ENCODE measurements around the gene LANCL1. TPM values are rescaled to one million over a fixed set of nuclear protein-coding genes. Genes with fewer than 3 reads are reported as not detected.

The LANCL1 gene
- total RNA-seq, 1 experiment from 2014 or later, result 61.5 TPM

DNA sequence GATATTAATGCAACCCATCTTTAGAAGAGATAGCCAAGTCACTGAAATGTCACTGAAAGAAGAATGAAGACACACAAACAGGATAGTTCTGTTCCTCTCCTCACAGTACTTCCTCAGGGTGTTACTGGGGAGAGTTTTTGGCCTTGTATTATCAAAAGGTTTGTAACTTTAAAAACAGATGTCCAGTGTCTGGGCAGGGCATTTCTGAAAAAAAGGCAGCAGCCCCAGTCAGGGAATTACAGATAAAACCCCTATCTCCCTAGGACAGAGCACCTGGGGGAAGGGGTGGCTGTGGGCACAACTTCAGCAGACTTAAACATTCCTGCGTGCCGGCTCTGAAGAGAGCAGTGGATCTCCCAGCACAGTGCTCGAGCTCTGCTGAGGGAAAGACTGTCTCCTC is 30.8 kb downstream of the LANCL1 start:
- CTCF ChIA-PET, result no interaction called here
- Histone ChIP-seq H3K4me2 (ENCODE audit: low read length) (no peak overlapping the region), H2AFZ (ENCODE audit: low read depth, low read length, poor library complexity, severe bottlenecking) (no peak overlapping the region), H3K36me3 (ENCODE audit: control insufficient read depth in 1 of 2, insufficient read depth in 2 of 2, low read length in 2 of 2) (no peaks in the 10 kb centered on the region), H3K4me3 (replicated peaks in 1 of 2; ENCODE audit: low read depth in 1 of 2, low read length in 2 of 2) (no peak overlapping the region), H3K27me3 (ENCODE audit: insufficient read depth, low read length) (no peaks in the 10 kb centered on the region), H4K20me1 (ENCODE audit: insufficient read depth) (no peaks in the 10 kb centered on the region), H3K9ac (ENCODE audit: low read length) (no peak overlapping the region), H3K9me3 (ENCODE audit: control insufficient read depth in 1 of 2, insufficient read depth in 1 of 2, low read depth in 1 of 2, low read length in 2 of 2) (no peaks in the 10 kb centered on the region), H3K79me2 (ENCODE audit: insufficient read depth, low read length) (no peaks in the 10 kb centered on the region; the same call in 1 of the 2 replicates), H3K4me1 (ENCODE audit: control insufficient read depth in 1 of 2, insufficient read depth in 2 of 2, low read length in 2 of 2) (no peaks in the 10 kb centered on the region), H3K9me2 (ENCODE audit: insufficient read depth) (no peaks in the 10 kb centered on the region), H3K27ac (ENCODE audit: low read depth, low read length) (no peak overlapping the region)
- DNase-seq (ENCODE audit: low read depth, low spot score) (no peak), ATAC-seq (no peak)
- TF ChIP-seq CEBPB (IDR thresholded peaks at IDR 0.05; ENCODE audit: low read depth) (no peak), CBX3 (IDR thresholded peaks at IDR 0.05; ENCODE audit: low read depth) (no peak), SRF (IDR thresholded peaks at IDR 0.05; ENCODE audit: low read depth) (no peak), ZNF274 (IDR thresholded peaks at IDR 0.05; ENCODE audit: low read depth, low read length) (no peak), POLR2AphosphoS5 (IDR thresholded peaks at IDR 0.05; ENCODE audit: low read depth, low read length) (no peak), EZH2 (IDR thresholded peaks at IDR 0.05) (no peak), ELF1 (IDR thresholded peaks at IDR 0.05; ENCODE audit: borderline replicate concordance, low read depth) (no peak), JUND (IDR thresholded peaks at IDR 0.05) (no peak), FOSL1 (IDR thresholded peaks at IDR 0.05; ENCODE audit: low read depth) (no peak), SP1 (IDR thresholded peaks at IDR 0.05; ENCODE audit: low read depth) (no peak)
- TF ChIP-seq, protein P1, sequence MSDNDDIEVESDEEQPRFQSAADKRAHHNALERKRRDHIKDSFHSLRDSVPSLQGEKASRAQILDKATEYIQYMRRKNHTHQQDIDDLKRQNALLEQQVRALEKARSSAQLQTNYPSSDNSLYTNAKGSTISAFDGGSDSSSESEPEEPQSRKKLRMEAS (IDR thresholded peaks at IDR 0.05), result no peak
- TF ChIP-seq, protein P2, sequence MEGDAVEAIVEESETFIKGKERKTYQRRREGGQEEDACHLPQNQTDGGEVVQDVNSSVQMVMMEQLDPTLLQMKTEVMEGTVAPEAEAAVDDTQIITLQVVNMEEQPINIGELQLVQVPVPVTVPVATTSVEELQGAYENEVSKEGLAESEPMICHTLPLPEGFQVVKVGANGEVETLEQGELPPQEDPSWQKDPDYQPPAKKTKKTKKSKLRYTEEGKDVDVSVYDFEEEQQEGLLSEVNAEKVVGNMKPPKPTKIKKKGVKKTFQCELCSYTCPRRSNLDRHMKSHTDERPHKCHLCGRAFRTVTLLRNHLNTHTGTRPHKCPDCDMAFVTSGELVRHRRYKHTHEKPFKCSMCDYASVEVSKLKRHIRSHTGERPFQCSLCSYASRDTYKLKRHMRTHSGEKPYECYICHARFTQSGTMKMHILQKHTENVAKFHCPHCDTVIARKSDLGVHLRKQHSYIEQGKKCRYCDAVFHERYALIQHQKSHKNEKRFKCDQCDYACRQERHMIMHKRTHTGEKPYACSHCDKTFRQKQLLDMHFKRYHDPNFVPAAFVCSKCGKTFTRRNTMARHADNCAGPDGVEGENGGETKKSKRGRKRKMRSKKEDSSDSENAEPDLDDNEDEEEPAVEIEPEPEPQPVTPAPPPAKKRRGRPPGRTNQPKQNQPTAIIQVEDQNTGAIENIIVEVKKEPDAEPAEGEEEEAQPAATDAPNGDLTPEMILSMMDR (IDR thresholded peaks at IDR 0.05 in 2 of 3, conservative IDR thresholded peaks at IDR 0.05 in 1 of 3; ENCODE audit: borderline replicate concordance in 1 of 3, insufficient read depth in 1 of 3, low read depth in 2 of 3, low read length in 2 of 3), result no peak
- TF ChIP-seq, protein P3, sequence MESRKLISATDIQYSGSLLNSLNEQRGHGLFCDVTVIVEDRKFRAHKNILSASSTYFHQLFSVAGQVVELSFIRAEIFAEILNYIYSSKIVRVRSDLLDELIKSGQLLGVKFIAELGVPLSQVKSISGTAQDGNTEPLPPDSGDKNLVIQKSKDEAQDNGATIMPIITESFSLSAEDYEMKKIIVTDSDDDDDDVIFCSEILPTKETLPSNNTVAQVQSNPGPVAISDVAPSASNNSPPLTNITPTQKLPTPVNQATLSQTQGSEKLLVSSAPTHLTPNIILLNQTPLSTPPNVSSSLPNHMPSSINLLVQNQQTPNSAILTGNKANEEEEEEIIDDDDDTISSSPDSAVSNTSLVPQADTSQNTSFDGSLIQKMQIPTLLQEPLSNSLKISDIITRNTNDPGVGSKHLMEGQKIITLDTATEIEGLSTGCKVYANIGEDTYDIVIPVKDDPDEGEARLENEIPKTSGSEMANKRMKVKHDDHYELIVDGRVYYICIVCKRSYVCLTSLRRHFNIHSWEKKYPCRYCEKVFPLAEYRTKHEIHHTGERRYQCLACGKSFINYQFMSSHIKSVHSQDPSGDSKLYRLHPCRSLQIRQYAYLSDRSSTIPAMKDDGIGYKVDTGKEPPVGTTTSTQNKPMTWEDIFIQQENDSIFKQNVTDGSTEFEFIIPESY (IDR thresholded peaks at IDR 0.05; ENCODE audit: extremely low read depth, insufficient replicate concordance, low read length), result no peak
- RAD21 ChIA-PET (ENCODE audit: low non-redundant PET in 1 of 2, low total read pairs in 2 of 2, uncharacterized antibody in 2 of 2, unreplicated experiment in 2 of 2), result interaction anchor here in 1 of 2 experiments (0.5 kb wide), 1 partner anchor 709 kb away, joined by 4 read pairs; no protein-coding TSS in a partner anchor
- POLR2A ChIA-PET, result no interaction called here
- no TSS peak for BruUV-seq (replicated peaks)
- intact Hi-C loops (cut with micrococcal nuclease), result no loop called here
